Peyer's patch (tissue), 4 donors: ENCODE measurements around the gene SLC6A9.

ENCODE experiments used
- CTCF ChIP-seq, 6 experiments: fragments of 450-650 bp in 4 of 6; fragments of 200-600 bp in 2 of 6; sonication (generic) in 1 of 6; IDR thresholded peaks; one replicate each; pipeline ENCODE4 v1.5.1; 2017 to 2019; ENCODE audit warnings: antibody characterized with exemption in 6 of 6, mild to moderate bottlenecking in 3 of 6, moderate library complexity in 1 of 6
- POLR2A ChIP-seq, 2 donors: fragments of 450-650 bp; IDR thresholded peaks; one replicate each; pipeline ENCODE4 v1.5.1; 2017; ENCODE audit warnings: antibody characterized with exemption in 2 of 2, mild to moderate bottlenecking in 2 of 2, moderate library complexity in 2 of 2

GRCh38 chr1:44012404-44012803, 18.9 kb downstream of the SLC6A9 start:
- TF ChIP-seq CTCF (IDR thresholded peaks at IDR 0.05), result no peak
- TF ChIP-seq POLR2A (IDR thresholded peaks at IDR 0.05), result no peak
